LoVo (cell line): ENCODE measurements around the gene PPP1R2C.

Experiments used
- DNase-seq: peaks from one replicate; pipeline ENCODE4 v3.0.0-alpha.2; 2016; ENCODE audit warnings: low spot score

PPP1R2C gene

DNA sequence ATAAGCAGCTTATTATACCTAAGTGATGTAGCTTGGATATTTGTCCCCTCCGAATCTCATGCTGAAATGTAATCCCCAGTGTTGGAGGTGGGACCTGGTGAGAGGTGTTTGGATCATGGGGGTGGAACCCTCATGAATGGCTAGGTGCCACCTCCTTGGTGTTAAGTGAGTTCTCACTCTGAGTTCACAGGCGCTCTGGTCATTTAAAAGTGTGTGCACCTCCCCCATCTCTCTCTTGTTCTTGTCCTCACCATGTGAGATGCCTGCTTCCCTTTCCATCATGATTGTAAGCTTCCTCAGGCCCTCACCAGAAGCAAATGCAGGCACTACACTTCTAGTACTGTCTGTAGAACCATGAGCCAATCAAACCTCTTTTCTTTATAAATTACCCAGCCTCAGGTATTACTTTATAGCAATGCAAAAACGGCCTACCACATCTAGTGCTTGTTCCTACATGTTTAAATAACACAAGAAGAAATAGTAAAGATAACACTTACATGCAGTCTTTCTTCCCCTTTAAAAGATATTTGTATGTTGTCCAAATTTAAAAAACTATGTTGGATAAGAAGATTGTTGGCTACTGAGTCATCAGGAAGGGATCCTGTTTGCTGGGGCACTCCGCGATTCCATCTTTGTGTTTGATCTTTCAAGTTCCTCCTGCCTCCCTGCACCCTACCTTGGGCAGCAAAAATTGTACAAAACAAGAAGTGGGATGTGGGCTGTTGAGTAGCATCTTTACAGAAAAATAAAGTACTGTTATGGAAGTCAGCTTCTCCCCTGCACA is 29.7 kb downstream of the PPP1R2C start:
- no peak for DNase-seq

DNA sequence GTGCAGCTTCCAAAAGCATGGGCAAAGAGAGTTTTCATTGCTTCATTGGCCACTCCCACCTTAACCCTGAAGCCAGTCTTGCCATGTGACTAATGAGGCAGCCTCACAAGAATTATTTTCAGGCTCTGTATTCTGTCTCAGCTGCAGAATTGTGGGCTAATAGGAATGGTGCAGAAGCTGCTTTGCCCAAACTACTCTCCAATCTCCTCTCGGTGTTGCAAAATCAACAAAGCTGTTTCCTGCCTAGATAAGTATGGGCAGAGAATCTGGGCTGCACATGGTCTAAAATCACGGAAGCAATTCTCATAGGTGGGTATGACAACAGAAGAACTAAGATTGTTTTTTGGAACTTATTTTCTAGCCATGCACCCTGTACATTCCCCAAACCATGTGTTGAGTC is 31.4 kb downstream of the PPP1R2C start:
- DNase-seq, result no peak

DNA sequence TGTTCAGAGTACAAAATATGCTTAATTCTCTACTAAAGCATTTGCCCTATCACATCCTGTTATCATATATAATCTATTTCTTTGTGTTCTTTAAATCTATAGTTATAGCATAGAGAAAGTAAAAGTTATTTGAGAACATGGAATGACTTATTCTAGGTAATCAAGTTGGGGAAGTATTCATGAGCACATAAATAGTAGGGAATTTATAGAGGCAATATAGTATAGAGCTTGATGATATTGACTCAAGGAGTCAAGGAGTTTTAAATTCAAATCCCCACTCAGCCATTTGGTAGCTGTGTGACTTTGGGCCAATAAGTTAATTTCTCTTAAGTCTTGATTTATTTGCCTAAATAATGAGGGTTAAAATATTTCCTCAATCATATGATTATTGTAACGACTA is 37.5 kb downstream of the PPP1R2C start:
- DNase-seq, result no peak

GRCh38 chrX:42739741-42740140 is 38.2 kb downstream of the PPP1R2C start:
- DNase-seq, result no peak

GRCh38 chrX:42739258-42739657 is 38.7 kb downstream of the PPP1R2C start:
- DNase-seq, result no peak

- DNase-seq, result no peak
Observed at GRCh38 chrX:42738552-42738951, 39.4 kb downstream of the PPP1R2C start.

DNA sequence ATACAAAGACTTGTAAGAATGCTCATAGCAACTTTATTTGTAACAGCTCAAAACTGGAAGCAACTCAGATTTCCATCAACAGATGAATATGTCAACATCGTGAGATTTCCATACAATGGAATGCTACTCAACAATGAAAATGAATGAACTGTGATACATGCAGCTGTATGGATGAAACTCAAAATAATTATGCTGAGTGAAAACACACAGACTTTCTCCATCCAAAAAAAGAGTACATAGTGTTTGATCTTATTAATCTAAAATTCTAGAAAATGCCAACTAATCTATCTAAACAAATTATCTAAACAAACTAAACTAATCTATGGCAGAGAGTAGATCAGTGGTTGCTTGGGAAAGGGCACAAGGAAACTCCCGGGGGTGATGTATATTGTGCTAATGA is 42.7 kb downstream of the PPP1R2C start:
- no peak for DNase-seq

- DNase-seq, result no peak
Observed at GRCh38 chrX:42732506-42732905, 45.5 kb downstream of the PPP1R2C start.
